Measurements from ENCODE around the gene ATP10A.
A peak's percentile ranks its signal among the peaks of the same experiment; 100 is the strongest.

The ATP10A gene

GRCh38 chr15:25784876-25785640 is 78.1 kb downstream of the ATP10A start:
- no peaks in the 10 kb centered on the region for H3K9me3 ChIP-seq
- H3K27ac ChIP-seq: peak overlapping the region; percentile 59 to 75
- DNase-seq: peak; percentile 53 to 83
- H3K4me3 ChIP-seq: no peak overlapping the region
- TF ChIP-seq, protein P1, sequence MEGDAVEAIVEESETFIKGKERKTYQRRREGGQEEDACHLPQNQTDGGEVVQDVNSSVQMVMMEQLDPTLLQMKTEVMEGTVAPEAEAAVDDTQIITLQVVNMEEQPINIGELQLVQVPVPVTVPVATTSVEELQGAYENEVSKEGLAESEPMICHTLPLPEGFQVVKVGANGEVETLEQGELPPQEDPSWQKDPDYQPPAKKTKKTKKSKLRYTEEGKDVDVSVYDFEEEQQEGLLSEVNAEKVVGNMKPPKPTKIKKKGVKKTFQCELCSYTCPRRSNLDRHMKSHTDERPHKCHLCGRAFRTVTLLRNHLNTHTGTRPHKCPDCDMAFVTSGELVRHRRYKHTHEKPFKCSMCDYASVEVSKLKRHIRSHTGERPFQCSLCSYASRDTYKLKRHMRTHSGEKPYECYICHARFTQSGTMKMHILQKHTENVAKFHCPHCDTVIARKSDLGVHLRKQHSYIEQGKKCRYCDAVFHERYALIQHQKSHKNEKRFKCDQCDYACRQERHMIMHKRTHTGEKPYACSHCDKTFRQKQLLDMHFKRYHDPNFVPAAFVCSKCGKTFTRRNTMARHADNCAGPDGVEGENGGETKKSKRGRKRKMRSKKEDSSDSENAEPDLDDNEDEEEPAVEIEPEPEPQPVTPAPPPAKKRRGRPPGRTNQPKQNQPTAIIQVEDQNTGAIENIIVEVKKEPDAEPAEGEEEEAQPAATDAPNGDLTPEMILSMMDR (IDR thresholded peaks at IDR 0.05): no peak
- peaks cover 0 to 78% (median 47%) of the 10 kb centered on the region in 4 donors for H3K4me1 ChIP-seq
- intact Hi-C loops (cut with DNase I; ENCODE audit: low total_unique reads): no loop called here
- H3K27me3 ChIP-seq: no peaks in the 10 kb centered on the region
- H3K36me3 ChIP-seq: peaks cover 9 to 10% (median 10%) of the 10 kb centered on the region in 3 donors

GRCh38 chr15:25783607-25784540 is 79.3 kb downstream of the ATP10A start:
- Histone ChIP-seq H3K27ac (peak overlapping the region; percentile 59 to 75), H3K4me1 (peaks cover 0 to 78% (median 42%) of the 10 kb centered on the region in 4 donors), H3K27me3 (no peaks in the 10 kb centered on the region), H3K9me3 (no peaks in the 10 kb centered on the region), H3K4me3 (no peak overlapping the region), H3K36me3 (peaks cover 13% of the 10 kb centered on the region in 3 donors)
- no peak for DNase-seq
- intact Hi-C loops (cut with DNase I; ENCODE audit: low total_unique reads): no loop called here
- TF ChIP-seq, protein P1 (IDR thresholded peaks at IDR 0.05): peak; percentile 20 to 25

GRCh38 chr15:25783134-25783533 is 80.0 kb downstream of the ATP10A start:
- DNase-seq: no peak
- TF ChIP-seq, protein P1 (IDR thresholded peaks at IDR 0.05): no peak
- intact Hi-C loops (cut with DNase I; ENCODE audit: low total_unique reads): no loop called here

GRCh38 chr15:25780479-25781255 is 82.5 kb downstream of the ATP10A start:
- Histone ChIP-seq H3K27ac (peak overlapping the region; percentile 39 to 63), H3K4me1 (peaks cover 0 to 76% (median 27%) of the 10 kb centered on the region in 4 donors), H3K36me3 (peaks cover 13% of the 10 kb centered on the region in 3 donors), H3K27me3 (no peaks in the 10 kb centered on the region), H3K4me3 (no peak overlapping the region), H3K9me3 (no peaks in the 10 kb centered on the region)
- intact Hi-C loops (cut with DNase I; ENCODE audit: low total_unique reads): no loop called here
- TF ChIP-seq, protein P1 (IDR thresholded peaks at IDR 0.05): no peak
- no peak for DNase-seq

More at GRCh38 chr15:25783134-25783533, 80.0 kb downstream of the ATP10A start:
- Histone ChIP-seq H3K9me3 (no peaks in the 10 kb centered on the region), H3K4me3 (no peak overlapping the region), H3K4me1 (peaks cover 0 to 78% (median 34%) of the 10 kb centered on the region in 4 donors), H3K36me3 (peaks cover 13% of the 10 kb centered on the region in 3 donors), H3K27ac (peak overlapping the region; percentile 5 to 59), H3K27me3 (no peaks in the 10 kb centered on the region)

DNA sequence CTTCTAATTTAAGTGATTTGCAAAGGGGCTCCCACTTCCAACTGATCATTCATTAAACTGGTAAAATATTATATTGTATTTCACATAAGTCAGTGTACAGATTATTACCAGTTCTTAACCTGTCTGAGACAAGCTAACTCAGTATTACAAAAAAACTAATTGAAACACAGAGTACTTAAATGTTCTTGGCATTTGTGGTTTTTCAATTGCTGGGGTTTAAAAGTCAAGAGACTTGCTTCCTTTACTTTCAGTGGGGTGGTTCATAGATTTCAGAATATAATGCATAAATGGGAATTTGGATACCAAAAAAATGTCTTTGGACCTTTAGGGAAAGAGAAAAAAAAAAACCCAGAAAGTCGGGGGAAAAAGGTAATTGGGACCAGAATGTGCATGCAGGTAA is 85.0 kb downstream of the ATP10A start:
- no peak overlapping the region for H3K4me3 ChIP-seq
- no peak for DNase-seq
- H3K36me3 ChIP-seq: peaks cover 13% of the 10 kb centered on the region in 3 donors
- H3K4me1 ChIP-seq: peaks cover 0 to 68% (median 27%) of the 10 kb centered on the region in 4 donors
- peak overlapping the region in 1 of 2 donors; percentile 63 for H3K27ac ChIP-seq
- TF ChIP-seq, protein P1 (IDR thresholded peaks at IDR 0.05): no peak
- H3K9me3 ChIP-seq: no peaks in the 10 kb centered on the region
- intact Hi-C loops (cut with DNase I; ENCODE audit: low total_unique reads): no loop called here
- H3K27me3 ChIP-seq: no peaks in the 10 kb centered on the region
